Ascending aorta (tissue), 2 donors: ENCODE data around the gene RRAS. TPM values are rescaled to one million over a fixed set of nuclear protein-coding genes. Genes with fewer than 3 reads are reported as not detected.

Source experiments
- DNase-seq, 2 donors: peaks; one replicate each; pipeline ENCODE4 v3.0.0-alpha.2; 2019; ENCODE audit warnings: low spot score in 2 of 2
- H3K27ac ChIP-seq, 2 donors: fragments of 200-600 bp; sonication (generic); one replicate each; pipeline ENCODE4 v1.5.1; 2016 to 2017; ENCODE audit warnings: mild to moderate bottlenecking in 1 of 2
- H3K27me3 ChIP-seq: fragments of 200-600 bp; sonication (generic); one replicate; pipeline ENCODE4 v1.5.1; 2017
- H3K36me3 ChIP-seq, 2 donors: fragments of 200-600 bp; sonication (generic); one replicate each; pipeline ENCODE4 v1.5.1; 2016
- H3K4me1 ChIP-seq, 2 donors: fragments of 200-600 bp; sonication (generic); one replicate each; pipeline ENCODE4 v1.5.1; 2016 to 2017; ENCODE audit warnings: mild to moderate bottlenecking in 1 of 2
- H3K4me3 ChIP-seq, 2 donors: fragments of 200-600 bp; sonication (generic); one replicate each; pipeline ENCODE4 v1.5.1; 2016 to 2017; ENCODE audit warnings: mild to moderate bottlenecking in 1 of 2
- H3K9me3 ChIP-seq, 2 donors: fragments of 200-600 bp; sonication (generic); one replicate each; pipeline ENCODE4 v1.5.1; 2016
- CTCF ChIP-seq, 3 experiments: fragments of 200-600 bp in 2 of 3; fragments of 450-650 bp in 1 of 3; sonication (generic) in 2 of 3; IDR thresholded peaks; one replicate each; pipeline ENCODE4 v1.5.1; 2016 to 2019; ENCODE audit warnings: antibody characterized with exemption in 3 of 3, mild to moderate bottlenecking in 1 of 3, moderate library complexity in 1 of 3
- intact Hi-C: fragments of 100-400 bp; cut with DNase I; formaldehyde crosslinking; loops from one replicate; pipeline ENCODE4 v1.15.1; 2023
- total RNA-seq: library from RNA; depleted of rRNA; stranded (reverse); fragments of >200 nt; gene quantifications from one replicate; pipeline ENCODE4 v1.1.0, GENCODE V29; 2016

Gene RRAS
- total RNA-seq, 1 donor from 2014 or later = 161 TPM

GRCh38 chr19:49655570-49656455 lies 15.9 kb upstream of the RRAS start:
- TF ChIP-seq CTCF (IDR thresholded peaks at IDR 0.05) = no peak
- H3K27me3 ChIP-seq = no peaks in the 10 kb centered on the region
- no peaks in the 10 kb centered on the region for H3K9me3 ChIP-seq
- no peaks in the 10 kb centered on the region for H3K4me1 ChIP-seq
- intact Hi-C loops = no loop called here
- no peak overlapping the region for H3K4me3 ChIP-seq
- H3K27ac ChIP-seq = no peak overlapping the region
- peaks cover 93 to 94% of the 10 kb centered on the region in 2 donors for H3K36me3 ChIP-seq
- DNase-seq = no peak

GRCh38 chr19:49654581-49654980 lies 14.6 kb upstream of the RRAS start:
- intact Hi-C loops = no loop called here
- Histone ChIP-seq H3K27ac (no peak overlapping the region), H3K36me3 (peaks cover 89 to 95% of the 10 kb centered on the region in 2 donors), H3K4me1 (no peaks in the 10 kb centered on the region), H3K9me3 (no peaks in the 10 kb centered on the region), H3K4me3 (no peak overlapping the region), H3K27me3 (no peaks in the 10 kb centered on the region)
- no peak for TF ChIP-seq CTCF (IDR thresholded peaks at IDR 0.05)
- DNase-seq = no peak

- Histone ChIP-seq H3K4me3 (no peak overlapping the region), H3K9me3 (no peaks in the 10 kb centered on the region), H3K36me3 (peaks cover 82 to 91% of the 10 kb centered on the region in 2 donors), H3K4me1 (no peaks in the 10 kb centered on the region), H3K27me3 (no peaks in the 10 kb centered on the region), H3K27ac (no peak overlapping the region)
- intact Hi-C loops = no loop called here
- no peak for TF ChIP-seq CTCF (IDR thresholded peaks at IDR 0.05)
- no peak for DNase-seq
Observed at GRCh38 chr19:49653466-49653806, 13.5 kb upstream of the RRAS start.

- no peak for DNase-seq
- no peak for TF ChIP-seq CTCF (IDR thresholded peaks at IDR 0.05)
- Histone ChIP-seq H3K4me3 (no peak overlapping the region), H3K36me3 (peaks cover 76 to 88% of the 10 kb centered on the region in 2 donors), H3K9me3 (no peaks in the 10 kb centered on the region), H3K27me3 (no peaks in the 10 kb centered on the region), H3K27ac (no peak overlapping the region), H3K4me1 (no peaks in the 10 kb centered on the region)
- intact Hi-C loops = no loop called here
Observed at GRCh38 chr19:49652551-49653465, 12.9 kb upstream of the RRAS start.

GRCh38 chr19:49651820-49652550 lies 12.0 kb upstream of the RRAS start:
- no peaks in the 10 kb centered on the region for H3K4me1 ChIP-seq
- no peak for DNase-seq
- H3K27ac ChIP-seq = no peak overlapping the region
- no peak overlapping the region for H3K4me3 ChIP-seq
- peaks cover 71 to 88% of the 10 kb centered on the region in 2 donors for H3K36me3 ChIP-seq
- no peaks in the 10 kb centered on the region for H3K27me3 ChIP-seq
- H3K9me3 ChIP-seq = no peaks in the 10 kb centered on the region
- intact Hi-C loops = no loop called here
- no peak for TF ChIP-seq CTCF (IDR thresholded peaks at IDR 0.05)
